GM10266 (cell line): ENCODE results near the gene SLC24A3.

Experiments used
- DNase-seq: peaks from one replicate; pipeline ENCODE4 v3.0.0; 2012; ENCODE audit errors: extremely low spot score
- CTCF ChIP-seq: IDR thresholded peaks from 2 replicates; pipeline ENCODE4 v1.5.1; 2012; ENCODE audit warnings: mild to moderate bottlenecking, low read depth; ENCODE audit not compliant: control insufficient read depth, insufficient read depth; ENCODE audit errors: missing control alignments

Gene SLC24A3

GRCh38 chr20:19205981-19206396, 6.5 kb upstream of the SLC24A3 start:
- DNase-seq = peak; percentile 72

GRCh38 chr20:19207541-19207940, 4.9 kb upstream of the SLC24A3 start:
- TF ChIP-seq CTCF = no peak
- DNase-seq = no peak

More at GRCh38 chr20:19205981-19206396, 6.5 kb upstream of the SLC24A3 start:
- peak; percentile 88 for TF ChIP-seq CTCF

- no peak for TF ChIP-seq CTCF
- DNase-seq = no peak
Observed at GRCh38 chr20:19210391-19211155, 1.9 kb upstream of the SLC24A3 start.

DNA sequence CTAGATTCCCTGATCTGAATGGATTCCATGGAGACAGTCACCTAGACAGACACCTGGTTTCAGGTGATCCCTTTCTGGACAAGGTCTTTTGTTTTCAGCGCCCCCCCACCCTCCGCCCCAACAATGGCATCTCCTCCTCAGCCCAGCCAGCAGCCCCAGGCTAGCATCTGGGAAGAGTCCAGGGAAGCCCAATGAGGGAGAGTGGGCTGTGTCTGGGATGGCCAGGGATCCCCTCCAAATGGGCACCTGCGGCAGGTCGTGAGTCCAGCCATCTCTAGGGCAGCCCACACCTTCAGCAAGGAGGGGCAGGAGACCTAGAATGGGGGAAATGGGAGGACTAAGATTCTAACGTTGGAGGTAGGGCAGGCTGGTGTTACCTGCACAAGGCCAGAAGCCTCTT, 1.2 kb upstream of the SLC24A3 start:
- no peak for TF ChIP-seq CTCF
- no peak for DNase-seq

- peak; percentile 22 for DNase-seq
- no peak for TF ChIP-seq CTCF
Observed at GRCh38 chr20:19211661-19212468, 577 bp upstream of the SLC24A3 start.

- peak; percentile 26 for TF ChIP-seq CTCF
- DNase-seq = peak; percentile 67
Observed at GRCh38 chr20:19212821-19213502, 520 bp downstream of the SLC24A3 start.
